ENCODE data around the gene ARAP2. TPM values are rescaled to one million over a fixed set of nuclear protein-coding genes. Genes with fewer than 3 reads are reported as not detected.

ARAP2 gene, protein sequence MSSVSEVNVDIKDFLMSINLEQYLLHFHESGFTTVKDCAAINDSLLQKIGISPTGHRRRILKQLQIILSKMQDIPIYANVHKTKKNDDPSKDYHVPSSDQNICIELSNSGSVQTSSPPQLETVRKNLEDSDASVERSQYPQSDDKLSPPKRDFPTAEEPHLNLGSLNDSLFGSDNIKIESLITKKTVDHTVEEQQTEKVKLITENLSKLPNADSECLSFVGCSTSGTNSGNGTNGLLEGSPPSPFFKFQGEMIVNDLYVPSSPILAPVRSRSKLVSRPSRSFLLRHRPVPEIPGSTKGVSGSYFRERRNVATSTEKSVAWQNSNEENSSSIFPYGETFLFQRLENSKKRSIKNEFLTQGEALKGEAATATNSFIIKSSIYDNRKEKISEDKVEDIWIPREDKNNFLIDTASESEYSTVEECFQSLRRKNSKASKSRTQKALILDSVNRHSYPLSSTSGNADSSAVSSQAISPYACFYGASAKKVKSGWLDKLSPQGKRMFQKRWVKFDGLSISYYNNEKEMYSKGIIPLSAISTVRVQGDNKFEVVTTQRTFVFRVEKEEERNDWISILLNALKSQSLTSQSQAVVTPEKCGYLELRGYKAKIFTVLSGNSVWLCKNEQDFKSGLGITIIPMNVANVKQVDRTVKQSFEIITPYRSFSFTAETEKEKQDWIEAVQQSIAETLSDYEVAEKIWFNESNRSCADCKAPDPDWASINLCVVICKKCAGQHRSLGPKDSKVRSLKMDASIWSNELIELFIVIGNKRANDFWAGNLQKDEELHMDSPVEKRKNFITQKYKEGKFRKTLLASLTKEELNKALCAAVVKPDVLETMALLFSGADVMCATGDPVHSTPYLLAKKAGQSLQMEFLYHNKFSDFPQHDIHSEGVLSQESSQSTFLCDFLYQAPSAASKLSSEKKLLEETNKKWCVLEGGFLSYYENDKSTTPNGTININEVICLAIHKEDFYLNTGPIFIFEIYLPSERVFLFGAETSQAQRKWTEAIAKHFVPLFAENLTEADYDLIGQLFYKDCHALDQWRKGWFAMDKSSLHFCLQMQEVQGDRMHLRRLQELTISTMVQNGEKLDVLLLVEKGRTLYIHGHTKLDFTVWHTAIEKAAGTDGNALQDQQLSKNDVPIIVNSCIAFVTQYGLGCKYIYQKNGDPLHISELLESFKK (N-terminal part only)
- total RNA-seq, result 10 to 100 TPM; 49.3 to 57.7 TPM

- H3K4me1 Mint-ChIP-seq (ENCODE audit: low read depth), result peaks cover 42% of the 10 kb centered on the region
- peak within 1 kb of the TSS; percentile 97 for H3K4me3 Mint-ChIP-seq
- H3K36me3 Mint-ChIP-seq, result peaks cover 22% of the 10 kb centered on the region
- H3K27ac Mint-ChIP-seq, result peak within 1 kb of the TSS; percentile 94
- peak; percentile 86 for DNase-seq
- H3K27me3 Mint-ChIP-seq, result no peaks in the 10 kb centered on the region
- H3K9me3 Mint-ChIP-seq, result no peaks in the 10 kb centered on the region
- CTCF ChIA-PET, result interaction anchor here (0.6 to 4.0 kb wide), 24 partner anchors 10 to 154 kb away, joined by 3 to 25 read pairs (median 4); partner anchors contain the start of gene DTHD1
- intact Hi-C loops (cut with micrococcal nuclease), result loop anchor here (1.0 to 10.0 kb wide), 7 partner anchors 11 to 310 kb away; no protein-coding TSS in a partner anchor
- POLR2A ChIA-PET, result interaction anchor here (0.7 to 4.5 kb wide), 20 partner anchors 8 to 1442 kb away, joined by 3 to 41 read pairs (median 5); no protein-coding TSS in a partner anchor
Observed at GRCh38 chr4:36244257-36245082, at the start of gene ARAP2. ARAP2 (minus strand) TSS chr4:36244514; CDS start chr4:36229486, 15,028 bp downstream.

GRCh38 chr4:36292556-36293188, 48.4 kb upstream of the ARAP2 start:
- ChIA-PET CTCF (no interaction called here), POLR2A (no interaction called here)
- Mint-ChIP-seq H3K4me3 (no peak overlapping the region), H3K36me3 (no peaks in the 10 kb centered on the region), H3K9me3 (no peaks in the 10 kb centered on the region), H3K27ac (no peak overlapping the region), H3K4me1 (ENCODE audit: low read depth) (peaks cover 11% of the 10 kb centered on the region), H3K27me3 (no peaks in the 10 kb centered on the region)
- no peak for DNase-seq
- intact Hi-C loops (cut with micrococcal nuclease), result no loop called here

GRCh38 chr4:36290641-36291040, 46.3 kb upstream of the ARAP2 start:
- POLR2A ChIA-PET, result no interaction called here
- no peaks in the 10 kb centered on the region for H3K36me3 Mint-ChIP-seq
- H3K4me3 Mint-ChIP-seq, result no peak overlapping the region
- H3K27me3 Mint-ChIP-seq, result no peaks in the 10 kb centered on the region
- no peaks in the 10 kb centered on the region for H3K9me3 Mint-ChIP-seq
- H3K27ac Mint-ChIP-seq, result no peak overlapping the region
- CTCF ChIA-PET, result interaction anchor here (1.8 kb wide), 1 partner anchor 109 kb away, joined by 6 read pairs; no protein-coding TSS in a partner anchor
- H3K4me1 Mint-ChIP-seq (ENCODE audit: low read depth), result peaks cover 29% of the 10 kb centered on the region
- intact Hi-C loops (cut with micrococcal nuclease), result no loop called here
- no peak for DNase-seq

GRCh38 chr4:36288731-36289426, 44.6 kb upstream of the ARAP2 start:
- ChIA-PET CTCF (interaction anchor here (1.8 kb wide), 1 partner anchor 111 kb away, joined by 6 read pairs; no protein-coding TSS in a partner anchor), POLR2A (no interaction called here)
- intact Hi-C loops (cut with micrococcal nuclease), result no loop called here
- Mint-ChIP-seq H3K4me1 (ENCODE audit: low read depth) (peaks cover 43% of the 10 kb centered on the region), H3K9me3 (no peaks in the 10 kb centered on the region), H3K36me3 (no peaks in the 10 kb centered on the region), H3K4me3 (no peak overlapping the region), H3K27me3 (no peaks in the 10 kb centered on the region), H3K27ac (no peak overlapping the region)
- DNase-seq, result no peak

GRCh38 chr4:36286481-36286871, 42.2 kb upstream of the ARAP2 start:
- Mint-ChIP-seq H3K4me3 (peak overlapping the region; percentile 53), H3K4me1 (ENCODE audit: low read depth) (peaks cover 56% of the 10 kb centered on the region), H3K27ac (peak overlapping the region; percentile 87), H3K9me3 (no peaks in the 10 kb centered on the region), H3K36me3 (no peaks in the 10 kb centered on the region), H3K27me3 (no peaks in the 10 kb centered on the region)
- CTCF ChIA-PET, result interaction anchor here (0.7 to 2.0 kb wide), 7 partner anchors 28 to 113 kb away, joined by 3 to 7 read pairs (median 3); partner anchors contain the start of gene ARAP2
- intact Hi-C loops (cut with micrococcal nuclease), result loop anchor here (1.0 kb wide), 11 partner anchors 8 to 205 kb away; partner anchors contain the start of gene ARAP2
- POLR2A ChIA-PET, result interaction anchor here (1.0 to 3.6 kb wide), 16 partner anchors 13 to 108 kb away, joined by 3 to 29 read pairs (median 5); partner anchors contain the start of gene ARAP2
- no peak for DNase-seq

DNA sequence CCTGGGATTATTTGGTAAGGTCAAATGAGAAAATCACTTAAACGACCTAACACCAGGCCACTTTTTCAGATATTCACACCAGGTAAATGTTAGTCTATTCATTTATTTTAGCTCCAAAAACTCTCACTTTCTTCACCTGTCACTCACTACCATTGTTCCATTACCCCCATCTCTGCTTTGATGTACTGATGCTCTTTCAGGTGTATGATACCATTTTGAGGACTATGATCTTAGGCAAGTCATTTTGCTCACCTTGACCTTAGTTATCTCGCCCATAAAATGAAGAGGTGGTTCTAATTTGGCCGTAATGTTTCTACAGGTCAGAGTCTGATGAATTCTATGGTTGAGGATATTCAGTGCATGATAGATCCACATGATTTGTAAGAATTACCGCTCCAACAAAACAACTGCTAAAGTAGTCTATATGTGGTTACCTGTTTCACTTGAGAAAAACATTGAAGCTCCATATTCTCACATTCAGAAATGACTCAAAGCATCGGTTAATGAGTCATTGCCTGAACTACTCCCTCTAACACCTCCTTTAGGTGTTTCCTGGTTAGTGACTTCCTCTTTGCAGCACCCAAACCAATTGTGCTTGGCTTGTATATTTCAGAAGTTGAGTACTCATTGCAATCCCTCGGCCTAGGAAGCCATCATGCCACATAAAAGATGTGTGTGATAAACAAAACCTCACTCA, 41.6 kb upstream of the ARAP2 start:
- POLR2A ChIA-PET, result interaction anchor here (0.5 to 3.6 kb wide), 19 partner anchors 13 to 108 kb away, joined by 3 to 29 read pairs (median 5); partner anchors contain the start of gene ARAP2
- Mint-ChIP-seq H3K27me3 (no peaks in the 10 kb centered on the region), H3K9me3 (no peaks in the 10 kb centered on the region), H3K4me1 (ENCODE audit: low read depth) (peaks cover 60% of the 10 kb centered on the region), H3K36me3 (no peaks in the 10 kb centered on the region), H3K27ac (peak overlapping the region; percentile 87), H3K4me3 (peak overlapping the region; percentile 53)
- intact Hi-C loops (cut with micrococcal nuclease), result loop anchor here (1.0 kb wide), 11 partner anchors 8 to 205 kb away; partner anchors contain the start of gene ARAP2
- CTCF ChIA-PET, result interaction anchor here (0.7 to 2.0 kb wide), 9 partner anchors 18 to 114 kb away, joined by 3 to 7 read pairs (median 4); partner anchors contain the start of gene ARAP2
- peak; percentile 75 for DNase-seq

- POLR2A ChIA-PET, result interaction anchor here (0.6 to 3.6 kb wide), 2 partner anchors 40 to 41 kb away, joined by 3 to 29 read pairs; partner anchors contain the start of gene ARAP2
- H3K4me3 Mint-ChIP-seq, result peak overlapping the region; percentile 17
Observed at GRCh38 chr4:36283912-36284465, 39.7 kb upstream of the ARAP2 start.

GRCh38 chr4:36282503-36283030, 38.3 kb upstream of the ARAP2 start:
- H3K9me3 Mint-ChIP-seq, result no peaks in the 10 kb centered on the region
- H3K27me3 Mint-ChIP-seq, result no peaks in the 10 kb centered on the region
- H3K27ac Mint-ChIP-seq, result no peak overlapping the region
- H3K4me3 Mint-ChIP-seq, result peak overlapping the region; percentile 49
- ChIA-PET POLR2A (interaction anchor here (1.1 to 2.2 kb wide), 2 partner anchors 38 kb away, joined by 4 to 6 read pairs; partner anchors contain the start of gene ARAP2), CTCF (interaction anchor here (1.3 to 2.1 kb wide), 2 partner anchors 11 to 38 kb away, joined by 3 to 4 read pairs; partner anchors contain the start of gene ARAP2)
- H3K36me3 Mint-ChIP-seq, result no peaks in the 10 kb centered on the region
- intact Hi-C loops (cut with micrococcal nuclease), result no loop called here
- no peak for DNase-seq
- peaks cover 81% of the 10 kb centered on the region for H3K4me1 Mint-ChIP-seq (ENCODE audit: low read depth)

More at GRCh38 chr4:36283912-36284465, 39.7 kb upstream of the ARAP2 start:
- intact Hi-C loops (cut with micrococcal nuclease), result no loop called here
- no peak for DNase-seq
- CTCF ChIA-PET, result interaction anchor here (1.6 kb wide), 1 partner anchor 41 kb away, joined by 4 read pairs; no protein-coding TSS in a partner anchor
- H3K9me3 Mint-ChIP-seq, result no peaks in the 10 kb centered on the region
- H3K4me1 Mint-ChIP-seq (ENCODE audit: low read depth), result peaks cover 78% of the 10 kb centered on the region
- H3K27me3 Mint-ChIP-seq, result no peaks in the 10 kb centered on the region
- H3K36me3 Mint-ChIP-seq, result no peaks in the 10 kb centered on the region
- no peak overlapping the region for H3K27ac Mint-ChIP-seq
